ENCODE data around the gene ZFX.

ZFX gene

GRCh38 chrX:24203072-24203808 lies 53.7 kb downstream of the ZFX start:
- DNase-seq = no peak

GRCh38 chrX:24204331-24204730 lies 54.8 kb downstream of the ZFX start:
- no peak for DNase-seq

- DNase-seq = no peak
Observed at GRCh38 chrX:24204958-24205357, 55.4 kb downstream of the ZFX start.

GRCh38 chrX:24207826-24208225 lies 58.3 kb downstream of the ZFX start:
- no peak for DNase-seq

- DNase-seq = no peak
Observed at GRCh38 chrX:24208496-24209240, 59.1 kb downstream of the ZFX start.

GRCh38 chrX:24210190-24210589 lies 60.7 kb downstream of the ZFX start:
- no peak for DNase-seq

- DNase-seq = no peak
Observed at GRCh38 chrX:24214568-24214967, 65.0 kb downstream of the ZFX start.

- DNase-seq = no peak
Observed at GRCh38 chrX:24215272-24215671, 65.7 kb downstream of the ZFX start.

- no peak for DNase-seq
Observed at GRCh38 chrX:24216037-24216436, 66.5 kb downstream of the ZFX start.

GRCh38 chrX:24216827-24217226 lies 67.3 kb downstream of the ZFX start:
- DNase-seq = no peak

- DNase-seq = no peak
Observed at GRCh38 chrX:24219320-24219719, 69.8 kb downstream of the ZFX start.

GRCh38 chrX:24221872-24222271 lies 72.3 kb downstream of the ZFX start:
- no peak for DNase-seq

- DNase-seq = no peak
Observed at GRCh38 chrX:24225265-24225664, 75.7 kb downstream of the ZFX start.

GRCh38 chrX:24226176-24226575 lies 76.6 kb downstream of the ZFX start:
- no peak for DNase-seq

GRCh38 chrX:24228596-24228995 lies 79.1 kb downstream of the ZFX start:
- DNase-seq = no peak

GRCh38 chrX:24229400-24229879 lies 79.9 kb downstream of the ZFX start:
- DNase-seq = no peak

- no peak for DNase-seq
Observed at GRCh38 chrX:24229976-24230375, 80.4 kb downstream of the ZFX start.

GRCh38 chrX:24231131-24231540 lies 81.6 kb downstream of the ZFX start:
- DNase-seq = no peak

- DNase-seq = no peak
Observed at GRCh38 chrX:24231641-24232179, 82.2 kb downstream of the ZFX start.

- DNase-seq = no peak
Observed at GRCh38 chrX:24232796-24233195, 83.3 kb downstream of the ZFX start.

GRCh38 chrX:24235084-24235710 lies 85.7 kb downstream of the ZFX start:
- DNase-seq = no peak

- DNase-seq = no peak
Observed at GRCh38 chrX:24241822-24242648, 92.5 kb downstream of the ZFX start.
